Muscle of leg (tissue), 11 donors: ENCODE data around the gene PDHX. TPM values are rescaled to one million over a fixed set of nuclear protein-coding genes. Genes with fewer than 3 reads are reported as not detected.
"Not testable (repeated sequence)": the region's sequence is repeated elsewhere in the genome, so short reads cannot be mapped to it uniquely, and the experiment has no call there.

ENCODE experiments used
- DNase-seq: peaks from one replicate; pipeline ENCODE4 v3.0.0; 2013
- H3K27ac ChIP-seq: one replicate; pipeline ENCODE4 v1.5.1; 2013; ENCODE audit warnings: mild to moderate bottlenecking, low read length, control low read depth
- H3K27me3 ChIP-seq: one replicate; pipeline ENCODE4 v1.6.1; 2013; ENCODE audit warnings: low read length; ENCODE audit not compliant: control insufficient read depth, insufficient read depth
- H3K36me3 ChIP-seq: one replicate; pipeline ENCODE4 v1.6.1; 2013; ENCODE audit warnings: low read length; ENCODE audit not compliant: control insufficient read depth, insufficient read depth
- H3K4me1 ChIP-seq: one replicate; pipeline ENCODE4 v1.6.1; 2013; ENCODE audit warnings: low read length; ENCODE audit not compliant: control insufficient read depth, insufficient read depth
- H3K4me3 ChIP-seq: one replicate; pipeline ENCODE4 v1.5.1; 2013; ENCODE audit warnings: low read length, control low read depth
- H3K9me3 ChIP-seq: replicated peaks from 2 replicates; pipeline ENCODE4 v1.6.1; 2013; ENCODE audit warnings: low read depth, low read length; ENCODE audit not compliant: control insufficient read depth
- WGBS: methylation state at CpG from one replicate; pipeline ENCODE4 v1.1.5; 2013; ENCODE audit warnings: missing lambda C conversion rate; ENCODE audit not compliant: insufficient coverage; 5-methylcytosine and 5-hydroxymethylcytosine counted together
- polyA plus RNA-seq, 8 donors: library from polyadenylated mRNA; unstranded; fragments of 120-200 nt; gene quantifications; one replicate each; pipeline versions ENCODE4 v1.2.1 to v1.2.3, GENCODE V29; 2013; ENCODE audit warnings: inconsistent platforms in 1 of 8, low replicate concordance in 1 of 8; ENCODE audit not compliant: insufficient read length in 8 of 8, insufficient read depth in 1 of 8
- total RNA-seq: library from RNA; stranded (reverse); fragments of 120-200 nt; gene quantifications from one replicate; pipeline ENCODE4 v1.2.4, GENCODE V29; 2013

The PDHX gene
- total and polyA plus RNA-seq, 9 donors = 21.8 to 30.3 (median 24.0) TPM

DNA sequence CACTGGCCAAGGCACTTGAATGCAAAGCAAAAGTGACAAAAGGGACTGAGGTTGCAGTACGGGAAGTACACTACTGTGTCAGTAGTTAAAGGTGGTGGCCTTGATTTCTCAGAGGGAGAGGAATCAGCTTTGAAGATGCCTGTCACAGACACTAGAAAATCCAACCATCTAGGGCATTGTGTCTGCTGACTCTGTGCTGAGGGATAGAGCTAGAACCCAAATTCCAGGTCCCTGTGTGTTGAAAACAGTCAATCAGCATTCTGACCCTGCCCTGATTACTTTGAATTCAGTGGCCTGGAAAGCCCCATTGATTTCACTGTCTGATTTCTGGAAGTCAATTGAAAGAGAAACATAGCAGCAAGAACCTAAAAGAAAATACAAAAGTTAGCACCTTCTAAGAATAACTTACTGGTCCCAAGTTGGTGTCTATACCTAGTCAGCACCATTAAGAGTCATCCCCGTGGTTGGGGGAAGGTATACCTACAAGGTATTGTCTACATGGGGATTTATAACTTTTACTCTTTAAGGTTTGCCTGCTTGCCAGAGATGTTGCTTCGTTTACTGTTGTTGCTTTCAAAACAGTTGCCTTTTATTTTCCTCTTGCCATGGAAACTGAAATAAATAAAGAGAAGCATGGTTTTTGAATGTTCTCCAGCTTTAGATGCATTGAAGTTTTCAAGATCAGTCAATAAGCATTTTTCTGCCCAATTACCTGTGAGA lies 97.3 kb downstream of the PDHX start:
- WGBS = 80% methylated on average over 1 of the region's 3 CpGs
- Histone ChIP-seq H3K36me3 (no peaks in the 10 kb centered on the region), H3K27me3 (no peaks in the 10 kb centered on the region), H3K4me1 (peaks cover 39% of the 10 kb centered on the region), H3K4me3 (no peak overlapping the region), H3K27ac (peak overlapping the region; percentile 90), H3K9me3 (no peaks in the 10 kb centered on the region)
- DNase-seq = peak; percentile 90

DNA sequence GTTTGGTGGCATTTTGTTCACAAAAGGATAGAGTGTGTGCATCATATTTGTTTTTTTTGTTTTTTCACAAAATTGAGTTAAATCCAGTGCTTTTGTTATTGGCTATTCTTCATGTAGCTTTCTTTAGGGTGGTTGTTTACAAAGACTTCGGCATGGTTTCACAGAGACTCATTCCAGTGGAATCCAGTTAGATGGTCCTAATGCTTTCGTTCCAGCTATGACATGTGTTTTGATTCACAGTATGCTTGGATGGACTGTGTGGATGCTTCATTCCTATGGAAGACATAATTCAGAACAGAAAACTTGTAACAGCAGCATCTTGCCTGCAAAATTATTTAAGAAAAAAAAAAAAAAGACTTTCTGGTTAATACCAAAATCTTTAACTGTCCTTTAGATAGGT lies 97.9 kb downstream of the PDHX start:
- Histone ChIP-seq H3K4me1 (peaks cover 36% of the 10 kb centered on the region), H3K27me3 (no peaks in the 10 kb centered on the region), H3K36me3 (no peaks in the 10 kb centered on the region), H3K27ac (peak overlapping the region; percentile 90), H3K4me3 (no peak overlapping the region), H3K9me3 (no peaks in the 10 kb centered on the region)
- peak; percentile 96 for DNase-seq
- whole genome bisulfite sequencing = no CpG with 5 or more reads among the region's 2 CpGs

DNA sequence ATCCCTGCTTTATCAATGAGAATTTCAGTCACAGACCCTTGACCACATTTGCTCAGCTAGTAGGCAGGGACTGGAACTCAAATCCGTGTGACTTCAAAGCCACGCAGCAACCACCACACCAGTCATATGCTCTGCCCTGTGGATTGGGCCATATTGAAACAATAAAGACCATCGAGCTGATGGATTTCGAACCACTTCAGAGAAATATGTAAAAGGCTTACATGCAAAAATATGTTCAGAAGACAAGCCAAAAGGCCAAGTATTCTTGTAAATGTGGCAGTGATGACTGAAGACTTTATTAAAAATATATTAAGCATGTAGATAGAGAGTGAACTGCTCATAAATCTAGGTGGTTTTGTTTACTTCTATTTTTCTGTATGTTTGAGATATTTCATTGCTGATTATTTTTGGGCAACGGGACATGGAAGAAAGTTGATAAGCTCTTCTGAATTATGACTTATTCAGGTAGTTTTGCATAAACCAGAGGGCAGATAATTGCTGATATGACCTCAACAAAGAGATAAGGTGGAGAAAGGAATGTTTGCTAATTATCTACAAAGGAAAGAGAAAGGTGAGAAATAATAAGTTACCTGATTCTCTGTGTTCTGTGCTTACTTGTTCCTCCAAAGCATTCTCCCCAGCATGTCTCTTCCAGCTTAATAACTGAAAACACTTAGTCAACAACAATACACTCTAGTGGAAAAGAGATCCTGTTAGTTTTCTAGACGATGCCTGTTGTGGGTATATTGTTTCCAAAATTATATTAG lies 99.4 kb downstream of the PDHX start:
- H3K27ac ChIP-seq = no peak overlapping the region
- no peaks in the 10 kb centered on the region for H3K27me3 ChIP-seq
- DNase-seq = no peak
- no peaks in the 10 kb centered on the region for H3K9me3 ChIP-seq
- H3K4me3 ChIP-seq = no peak overlapping the region
- WGBS = 88% methylated on average over 3 of the region's 6 CpGs
- peaks cover 25% of the 10 kb centered on the region for H3K4me1 ChIP-seq
- H3K36me3 ChIP-seq = no peaks in the 10 kb centered on the region

DNA sequence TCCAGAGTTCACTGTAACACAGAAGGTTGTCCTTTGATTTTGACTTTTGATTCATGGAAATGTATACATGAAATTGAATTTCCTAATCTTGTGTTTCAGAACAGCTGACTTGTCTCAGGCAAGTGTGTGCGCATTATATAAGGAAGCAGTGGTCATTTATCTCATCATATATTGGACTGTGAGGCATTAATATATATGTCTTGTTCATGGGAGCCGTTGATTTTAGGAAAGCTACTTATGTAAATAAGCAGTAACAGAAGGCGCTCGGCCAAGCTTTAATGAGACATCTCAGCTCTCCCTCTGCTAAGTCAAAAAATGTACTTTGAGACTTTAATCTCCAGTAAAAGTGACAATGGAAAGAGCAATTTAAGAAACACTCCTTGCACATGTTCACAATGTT lies 100.5 kb downstream of the PDHX start:
- no peak for DNase-seq
- no peaks in the 10 kb centered on the region for H3K9me3 ChIP-seq
- no peak overlapping the region for H3K4me3 ChIP-seq
- no peaks in the 10 kb centered on the region for H3K36me3 ChIP-seq
- peaks cover 22% of the 10 kb centered on the region for H3K4me1 ChIP-seq
- no peak overlapping the region for H3K27ac ChIP-seq
- H3K27me3 ChIP-seq = no peaks in the 10 kb centered on the region
- WGBS = no CpG with 5 or more reads among the region's 4 CpGs

DNA sequence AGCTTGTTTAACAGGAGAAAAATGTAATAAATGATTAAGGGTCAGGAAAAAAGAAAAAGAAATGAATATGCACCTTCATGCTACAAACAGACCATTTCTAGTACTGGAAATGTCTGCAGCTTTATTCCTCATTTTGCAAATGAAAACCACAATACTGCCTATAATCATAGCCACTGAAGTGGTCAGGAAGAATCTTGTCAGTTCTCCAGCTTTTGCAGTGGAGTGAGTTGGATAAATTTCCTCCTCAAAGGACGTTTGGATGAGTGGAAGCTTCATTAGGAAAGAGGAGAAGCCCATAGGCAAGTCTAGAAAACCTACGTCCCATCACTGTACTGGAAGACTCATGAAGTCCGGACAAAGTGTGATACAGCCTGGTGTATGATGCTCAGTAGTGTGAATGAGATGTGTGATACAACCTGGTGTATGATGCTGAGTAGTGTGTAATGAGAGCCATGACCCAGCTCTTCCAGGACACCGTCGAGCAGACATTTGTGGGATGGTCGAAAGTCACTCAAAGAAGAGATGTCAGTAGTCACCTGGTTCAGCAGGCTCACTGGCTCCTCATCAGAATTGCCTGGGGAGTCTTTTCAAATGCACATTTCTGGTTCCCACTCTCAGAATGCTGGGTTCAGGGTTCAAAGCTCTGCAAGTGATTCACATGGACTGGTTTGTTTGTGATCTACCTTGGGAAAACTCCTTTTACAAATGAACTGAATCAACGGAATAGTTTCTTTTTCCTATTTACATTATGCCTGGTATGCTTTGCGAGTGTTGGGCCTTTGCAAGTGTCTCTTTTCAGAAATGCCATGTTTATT lies 101.3 kb downstream of the PDHX start:
- no peak overlapping the region for H3K27ac ChIP-seq
- no peaks in the 10 kb centered on the region for H3K9me3 ChIP-seq
- H3K4me1 ChIP-seq = peaks cover 17% of the 10 kb centered on the region
- no peak for DNase-seq
- no peaks in the 10 kb centered on the region for H3K27me3 ChIP-seq
- H3K36me3 ChIP-seq = no peaks in the 10 kb centered on the region
- no peak overlapping the region for H3K4me3 ChIP-seq
- 78% methylated on average over 7 of the region's 8 CpGs for WGBS

DNA sequence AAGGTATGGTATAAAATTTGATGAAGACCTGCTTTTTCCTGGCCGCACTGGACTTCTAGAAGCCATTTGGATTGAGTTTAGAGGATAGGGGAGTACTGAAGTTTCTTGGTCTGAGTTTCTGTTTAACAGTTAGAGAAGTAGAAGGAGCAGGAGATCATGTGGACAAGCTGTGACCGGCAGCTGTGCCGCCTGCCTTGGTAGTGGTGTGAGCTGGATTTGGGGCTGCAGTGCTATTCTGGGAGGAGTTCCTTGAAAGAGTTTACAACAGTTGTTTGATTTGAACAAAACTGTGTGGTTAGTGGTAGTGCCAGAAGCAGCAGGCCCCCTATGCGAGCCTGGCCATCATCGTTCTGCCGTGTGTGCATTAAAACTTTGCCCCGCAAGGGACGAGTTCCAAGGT lies 105.2 kb downstream of the PDHX start:
- no peaks in the 10 kb centered on the region for H3K36me3 ChIP-seq
- H3K27ac ChIP-seq = peak overlapping the region; percentile 71
- H3K4me1 ChIP-seq = peaks cover 5% of the 10 kb centered on the region
- peaks cover 2% of the 10 kb centered on the region for H3K9me3 ChIP-seq
- H3K4me3 ChIP-seq = no peak overlapping the region
- peak; percentile 61 for DNase-seq
- WGBS = 76% methylated on average over 8 of the region's 8 CpGs
- no peaks in the 10 kb centered on the region for H3K27me3 ChIP-seq

DNA sequence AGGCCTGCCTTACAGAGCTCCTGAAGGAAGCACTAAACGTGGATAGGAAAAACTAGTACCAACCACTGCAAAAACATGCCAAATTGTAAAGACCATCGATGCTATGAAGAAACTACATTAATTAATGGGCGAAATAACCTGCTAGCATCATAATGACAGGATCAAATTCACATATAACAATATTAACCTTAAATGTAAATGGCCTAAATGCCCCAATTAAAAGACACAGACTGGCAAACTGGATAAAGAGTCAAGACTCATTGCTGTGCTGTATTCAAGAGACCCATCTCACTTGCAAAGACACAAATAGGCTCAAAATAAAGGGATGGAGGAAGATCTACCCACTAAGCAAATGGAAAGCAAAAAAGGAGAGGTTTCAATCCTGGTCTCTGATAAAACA lies 107.5 kb downstream of the PDHX start:
- not testable (repeated sequence) for H3K9me3 ChIP-seq, H3K36me3 ChIP-seq, H3K4me1 ChIP-seq, DNase-seq, H3K27me3 ChIP-seq, H3K27ac ChIP-seq, H3K4me3 ChIP-seq
- WGBS = 100% methylated on average over 1 of the region's 3 CpGs

DNA sequence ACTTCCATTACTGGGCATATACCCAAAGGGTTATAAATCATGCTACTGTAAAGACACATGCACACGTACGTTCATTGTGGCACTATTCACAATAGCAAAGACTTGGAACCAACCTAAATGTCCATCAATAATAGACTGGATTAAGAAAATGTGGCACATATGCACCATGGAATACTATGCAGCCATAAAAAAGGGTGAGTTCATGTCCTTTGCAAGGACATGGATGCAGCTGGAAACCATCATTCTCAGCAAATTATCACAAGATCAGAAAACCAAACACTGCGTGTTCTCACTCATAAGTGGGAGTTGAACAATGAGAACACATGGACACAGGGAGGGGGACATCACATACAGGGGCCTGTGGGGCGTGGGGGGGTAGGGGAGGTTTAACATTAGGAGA lies 111.6 kb downstream of the PDHX start:
- H3K27ac ChIP-seq, H3K27me3 ChIP-seq, H3K9me3 ChIP-seq, H3K36me3 ChIP-seq, H3K4me1 ChIP-seq, H3K4me3 ChIP-seq, DNase-seq: not testable (repeated sequence)
- WGBS = no CpG with 5 or more reads among the region's 4 CpGs

DNA sequence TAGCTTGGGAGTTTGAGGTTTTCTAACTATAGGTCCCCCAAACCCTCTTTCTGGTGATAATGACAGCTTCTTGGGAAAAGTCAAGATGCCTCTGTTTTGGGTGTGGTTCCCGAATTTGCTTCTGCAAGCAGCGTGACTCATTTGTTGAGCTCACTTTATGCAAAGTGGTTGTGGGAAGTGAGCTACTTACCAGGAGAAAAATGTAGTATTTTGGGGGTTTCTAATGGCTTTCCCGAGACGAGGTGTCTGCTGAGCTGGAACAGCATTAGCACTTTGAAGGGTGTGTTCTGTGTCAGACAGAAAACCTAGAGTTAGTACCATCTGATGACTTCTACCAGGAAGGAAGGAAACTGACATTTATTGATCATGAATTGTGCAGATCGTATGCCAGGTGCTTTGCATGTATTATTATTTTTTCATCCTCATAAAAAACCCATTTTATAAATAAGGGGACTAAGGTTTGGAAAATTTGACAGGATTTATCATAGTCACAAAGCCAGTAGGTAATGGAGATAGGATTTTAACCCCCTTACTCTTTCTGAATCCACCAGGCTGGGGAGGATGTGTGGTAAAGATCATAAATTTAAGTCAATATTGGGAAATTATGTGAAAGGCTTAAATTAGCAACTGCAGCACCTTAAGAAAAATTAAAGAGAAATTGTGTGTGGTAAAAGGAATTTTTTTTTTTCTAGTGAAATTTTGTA lies 113.7 kb downstream of the PDHX start:
- H3K27ac ChIP-seq = no peak overlapping the region
- H3K9me3 ChIP-seq = peaks cover 2% of the 10 kb centered on the region
- no peaks in the 10 kb centered on the region for H3K27me3 ChIP-seq
- no peak overlapping the region for H3K4me3 ChIP-seq
- DNase-seq = no peak
- no peaks in the 10 kb centered on the region for H3K36me3 ChIP-seq
- H3K4me1 ChIP-seq = peaks cover 8% of the 10 kb centered on the region
- WGBS = 58% methylated on average over 4 of the region's 5 CpGs
